HG02763 (cell line): ENCODE results near the gene TRIM56.
"Not testable (repeated sequence)": the region's sequence is repeated elsewhere in the genome, so short reads cannot be mapped to it uniquely, and the experiment has no call there.

Source experiments
- ATAC-seq: cut with Tn5 transposase; IDR thresholded peaks from one replicate; pipeline ENCODE4 v1.9.1; 2021; ENCODE audit warnings: mild to moderate bottlenecking, moderate library complexity; ENCODE audit not compliant: unreplicated experiment

Gene TRIM56

DNA sequence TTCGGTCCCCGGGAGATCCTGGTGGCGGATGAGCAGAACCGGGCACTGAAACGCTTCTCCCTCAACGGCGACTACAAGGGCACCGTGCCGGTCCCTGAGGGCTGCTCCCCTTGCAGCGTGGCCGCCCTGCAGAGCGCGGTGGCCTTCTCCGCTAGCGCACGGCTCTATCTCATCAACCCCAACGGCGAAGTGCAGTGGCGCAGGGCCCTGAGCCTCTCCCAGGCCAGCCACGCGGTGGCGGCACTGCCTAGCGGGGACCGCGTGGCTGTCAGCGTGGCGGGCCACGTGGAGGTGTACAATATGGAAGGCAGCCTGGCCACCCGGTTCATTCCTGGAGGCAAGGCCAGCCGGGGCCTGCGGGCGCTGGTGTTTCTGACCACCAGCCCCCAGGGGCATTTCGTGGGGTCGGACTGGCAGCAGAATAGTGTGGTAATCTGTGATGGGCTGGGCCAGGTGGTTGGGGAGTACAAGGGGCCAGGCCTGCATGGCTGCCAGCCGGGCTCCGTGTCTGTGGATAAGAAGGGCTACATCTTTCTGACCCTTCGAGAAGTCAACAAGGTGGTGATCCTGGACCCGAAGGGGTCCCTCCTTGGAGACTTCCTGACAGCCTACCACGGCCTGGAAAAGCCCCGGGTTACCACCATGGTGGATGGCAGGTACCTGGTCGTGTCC, 3.7 kb downstream of the TRIM56 start:
- ATAC-seq = no peak

DNA sequence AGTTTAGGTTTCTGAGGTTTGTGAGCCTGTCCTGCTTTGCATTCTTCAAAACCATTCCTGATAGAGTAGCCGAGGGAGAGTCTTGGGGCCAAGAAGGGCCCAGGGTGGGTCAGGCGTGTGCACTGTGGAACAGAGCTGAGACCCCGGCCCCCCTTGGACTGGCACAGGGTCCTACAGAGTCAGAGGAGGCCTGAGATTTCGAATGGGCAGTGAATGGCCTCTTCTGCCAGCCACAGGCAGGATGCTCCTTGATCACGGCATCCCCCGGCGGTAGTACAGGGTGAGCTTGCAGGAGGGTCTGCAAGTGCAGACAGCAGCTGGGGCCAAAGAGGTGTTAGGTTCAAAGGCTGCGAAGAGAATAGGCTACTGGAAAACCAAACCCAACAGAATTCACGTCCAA, 4.6 kb downstream of the TRIM56 start:
- no peak for ATAC-seq

DNA sequence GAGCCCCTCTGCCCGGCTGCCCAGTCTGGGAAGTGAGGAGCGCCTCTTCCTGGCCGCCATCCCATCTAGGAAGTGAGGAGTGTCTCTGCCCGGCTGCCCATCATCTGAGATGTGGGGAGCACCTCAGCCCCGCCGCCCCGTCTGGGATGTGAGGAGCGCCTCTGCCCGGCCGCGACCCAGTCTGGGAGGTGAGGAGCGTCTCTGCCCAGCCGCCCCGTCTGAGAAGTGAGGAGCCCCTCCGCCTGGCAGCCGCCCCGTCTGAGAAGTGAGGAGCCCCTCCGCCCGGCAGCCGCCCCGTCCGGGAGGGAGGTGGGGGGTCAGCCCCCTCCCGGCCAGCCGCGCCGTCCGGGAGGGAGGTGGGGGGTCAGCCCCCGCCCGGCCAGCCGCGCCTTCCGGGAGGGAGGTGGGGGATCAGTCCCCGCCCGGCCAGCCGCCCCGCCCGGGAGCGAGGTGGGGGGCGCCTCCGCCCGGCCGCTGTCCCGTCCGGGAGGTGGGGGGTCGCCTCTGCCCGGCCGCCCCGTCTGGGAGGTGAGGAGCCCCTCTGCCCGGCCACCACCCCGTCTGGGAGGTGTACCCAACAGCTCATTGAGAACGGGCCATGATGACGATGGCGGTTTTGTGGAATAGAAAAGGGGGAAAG, 7.1 kb downstream of the TRIM56 start:
- not testable (repeated sequence) for ATAC-seq

DNA sequence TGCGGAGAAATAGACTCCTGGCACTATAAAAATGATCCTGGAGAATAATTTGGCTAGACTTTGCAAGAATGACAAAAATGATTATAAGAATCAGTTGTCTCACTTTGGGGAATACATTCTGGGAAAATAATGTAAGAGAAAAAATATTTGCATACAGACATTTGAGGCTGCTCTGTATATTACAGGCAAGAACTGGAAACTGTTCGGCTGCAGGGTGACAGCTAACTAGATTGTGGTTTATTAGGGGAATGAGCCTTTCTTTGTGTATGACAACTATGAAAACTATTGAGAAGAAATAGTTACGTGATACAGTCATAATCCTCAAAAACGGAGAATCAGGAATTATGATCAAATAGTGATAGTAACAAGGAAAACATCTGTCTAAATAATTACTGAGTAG, 8.6 kb downstream of the TRIM56 start:
- no peak for ATAC-seq

DNA sequence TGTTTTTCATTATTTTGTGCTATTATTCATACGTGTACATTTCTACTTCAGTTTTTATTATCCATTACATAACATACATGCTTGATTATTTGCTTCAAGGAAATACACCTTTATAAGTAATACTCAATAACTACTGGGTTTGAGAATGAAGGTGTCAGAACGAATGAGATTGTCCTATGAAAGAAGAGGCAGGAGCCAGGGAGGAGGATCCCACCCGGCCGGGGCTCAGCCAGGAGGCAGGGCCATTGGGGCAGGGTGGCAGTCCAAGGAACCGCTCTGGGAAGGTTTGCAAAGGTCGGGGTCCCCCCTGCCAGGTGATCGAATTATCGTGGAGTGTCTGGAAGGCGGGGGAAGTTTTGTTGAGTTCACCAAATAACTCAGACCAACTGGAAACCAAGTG, 9.1 kb downstream of the TRIM56 start:
- ATAC-seq = no peak

DNA sequence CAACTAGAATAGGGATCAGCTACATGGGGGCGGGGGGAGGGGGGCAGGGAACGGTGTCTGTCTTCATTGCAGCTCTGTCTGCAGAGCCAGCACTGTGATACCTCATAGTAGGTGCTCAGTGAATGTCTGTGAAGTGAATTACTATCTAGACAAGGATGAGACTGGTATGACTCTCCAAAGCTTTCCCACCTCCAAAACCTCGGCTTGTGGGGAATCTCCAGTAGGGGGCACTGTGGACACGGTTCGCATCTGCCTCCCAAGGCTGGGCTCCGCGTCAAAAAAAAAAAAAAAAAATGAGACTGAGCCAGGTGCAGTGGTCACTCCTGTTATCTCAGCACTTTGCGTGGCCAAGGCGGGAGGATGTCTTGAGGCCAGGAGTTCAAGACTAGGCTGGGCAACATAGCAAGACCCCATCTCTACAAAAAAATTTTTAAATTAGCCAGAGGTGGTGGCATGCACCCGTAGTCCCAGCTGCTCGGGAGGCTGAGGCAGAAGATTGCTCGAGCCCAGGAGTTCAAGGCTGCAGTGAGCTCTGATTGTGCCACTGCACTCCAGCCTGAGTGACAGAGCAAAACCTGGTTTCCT, 9.6 kb downstream of the TRIM56 start:
- ATAC-seq = no peak

DNA sequence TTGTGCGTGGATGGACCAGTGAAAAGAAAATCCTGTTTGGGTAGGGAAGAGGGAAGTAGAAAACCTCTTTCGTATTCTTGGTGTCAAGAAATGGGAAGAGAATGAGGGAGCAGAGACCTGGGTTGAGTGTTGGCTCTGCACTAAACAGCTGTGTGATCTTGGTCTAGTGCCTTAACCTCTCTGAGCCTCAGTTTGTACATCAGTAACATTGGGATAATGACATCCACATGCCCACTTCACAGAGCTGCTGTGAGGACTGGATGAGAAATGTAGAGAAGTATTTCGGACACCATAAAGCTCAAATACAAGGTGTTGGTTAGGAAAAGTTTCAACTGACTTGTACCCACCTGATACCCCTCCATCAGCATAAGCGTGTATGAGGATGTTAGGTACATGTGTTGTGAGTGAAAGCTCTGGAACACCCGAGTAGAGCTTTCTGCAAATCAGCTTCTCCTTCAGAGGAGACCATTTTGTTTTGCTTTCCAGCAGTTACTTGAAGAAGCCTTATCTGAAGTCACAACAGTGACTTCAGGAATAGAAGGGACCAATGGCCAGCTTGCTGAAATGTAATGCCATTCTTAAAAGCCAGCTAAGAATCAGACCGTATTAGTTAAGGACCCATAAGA, 11.2 kb downstream of the TRIM56 start:
- no peak for ATAC-seq

DNA sequence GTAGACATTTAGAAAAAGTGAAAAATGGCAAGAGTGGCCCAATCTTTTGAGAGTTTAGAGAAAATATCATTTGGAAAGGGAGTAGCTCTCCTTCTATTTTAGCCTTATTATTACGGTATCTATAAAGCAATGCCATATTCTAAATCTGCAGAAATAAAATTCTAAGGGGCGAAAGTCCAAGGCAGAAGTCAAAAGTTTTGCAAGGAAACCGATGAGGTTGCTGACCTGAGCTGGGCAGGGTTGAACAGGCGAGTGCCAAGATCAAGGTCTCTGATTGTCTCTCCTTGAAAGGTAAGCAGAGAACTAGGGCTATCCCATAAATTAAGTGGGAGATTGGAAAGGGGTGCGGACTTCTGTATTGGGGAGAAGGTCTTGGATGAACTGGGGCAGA, 11.7 kb downstream of the TRIM56 start:
- ATAC-seq = no peak

DNA sequence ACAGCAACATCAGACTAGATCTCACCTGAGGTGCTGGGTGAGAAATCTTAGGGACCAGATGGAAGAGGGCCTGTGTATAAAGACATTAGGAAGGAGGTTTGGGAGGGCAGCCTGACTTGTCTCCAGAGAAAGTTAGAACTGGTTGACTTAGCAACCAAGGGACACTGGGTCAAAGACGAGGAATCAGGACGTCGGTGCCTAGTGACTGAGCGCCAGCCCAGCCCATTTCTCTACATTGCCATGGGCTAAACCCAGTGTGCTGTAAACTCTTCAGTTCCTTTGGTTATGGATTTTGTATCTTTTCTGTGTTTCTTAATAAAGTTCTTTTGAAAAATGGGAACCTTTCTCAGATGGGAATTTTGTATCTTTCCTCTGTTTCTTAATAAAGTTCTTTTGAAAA, 12.3 kb downstream of the TRIM56 start:
- ATAC-seq = no peak

DNA sequence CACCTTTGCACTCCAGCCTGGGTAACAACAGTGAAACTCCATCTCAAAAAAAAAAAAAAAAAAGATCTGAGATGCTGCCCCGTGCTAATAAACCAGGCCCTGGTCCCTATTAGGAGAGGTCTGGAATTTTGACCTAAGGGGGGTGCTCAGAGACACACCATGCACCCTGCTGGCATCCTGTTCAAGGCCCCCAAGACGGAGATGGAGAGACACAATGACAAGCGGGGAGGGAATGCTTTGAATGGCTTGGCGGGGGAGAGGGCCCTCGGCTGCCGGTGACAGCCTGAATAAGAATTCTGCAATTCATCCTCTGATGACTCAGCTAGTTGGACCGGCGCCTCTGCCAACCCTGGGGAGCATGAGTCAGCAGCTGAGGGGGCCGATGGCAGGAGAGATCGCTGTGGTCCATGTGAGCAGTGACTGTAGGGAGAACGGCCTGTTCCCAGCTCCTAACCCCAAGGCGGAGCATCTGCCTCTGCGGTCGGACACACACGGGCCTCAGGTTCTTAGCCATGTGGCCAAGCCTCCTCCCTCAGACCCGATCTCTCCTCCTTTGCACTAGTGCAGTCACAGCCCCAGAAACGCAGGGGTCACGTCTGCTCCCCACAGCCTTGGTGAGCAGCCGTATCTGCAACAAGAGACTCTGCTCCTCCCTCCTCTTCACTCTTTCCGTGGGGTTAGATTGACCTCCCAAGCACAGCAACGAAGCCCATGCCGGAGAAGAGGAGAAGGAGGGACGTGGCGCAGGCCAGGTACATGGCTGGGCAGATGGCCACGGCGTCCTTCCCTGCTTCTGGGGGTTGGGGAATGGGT, 14.9 kb downstream of the TRIM56 start:
- no peak for ATAC-seq

DNA sequence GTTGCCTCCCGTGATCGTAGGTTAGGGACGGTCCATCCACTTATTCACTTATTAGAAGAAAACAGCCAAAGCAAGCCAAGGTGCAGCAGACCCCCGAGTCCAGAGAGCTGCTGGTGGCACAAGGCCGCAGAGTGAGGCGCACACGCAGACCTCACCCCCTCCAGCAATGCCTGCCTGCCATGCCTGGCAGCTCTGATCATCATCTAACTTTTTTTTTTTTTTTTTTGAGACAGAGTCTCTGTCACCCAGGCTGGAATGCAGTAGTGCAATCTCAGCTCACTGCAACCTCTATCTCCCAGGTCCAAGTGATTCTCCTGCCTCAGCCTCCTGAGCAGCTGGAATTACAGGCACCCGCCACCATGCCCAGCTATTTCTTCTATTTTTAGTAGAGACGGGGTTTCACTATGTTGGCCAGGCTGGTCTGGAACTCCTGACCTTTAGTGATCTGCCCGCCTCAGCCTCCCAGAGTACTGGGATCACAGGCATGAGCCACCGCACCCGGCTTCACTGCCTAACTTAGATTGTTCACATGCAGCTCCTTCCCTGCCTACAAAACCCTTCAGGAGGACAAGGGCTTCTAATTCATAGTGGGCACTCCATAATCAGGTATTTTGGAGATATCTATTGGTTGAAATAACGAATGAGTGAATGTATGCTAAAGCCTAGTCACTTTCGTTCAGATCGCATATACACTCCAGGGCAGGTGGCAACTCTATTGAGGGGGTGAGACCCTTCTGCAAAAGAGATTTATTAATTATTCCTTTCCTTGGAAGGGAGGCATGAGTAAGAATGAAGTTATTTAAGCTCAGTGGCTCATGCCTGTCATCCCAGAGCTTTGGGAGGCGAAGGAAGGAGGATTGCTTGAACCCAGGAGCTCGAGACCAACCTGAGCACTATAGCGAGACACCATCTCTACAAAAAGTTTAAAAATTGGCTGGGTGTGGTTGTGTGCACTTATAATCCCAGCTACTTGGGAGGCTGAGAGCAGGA, 15.9 kb downstream of the TRIM56 start:
- no peak for ATAC-seq

DNA sequence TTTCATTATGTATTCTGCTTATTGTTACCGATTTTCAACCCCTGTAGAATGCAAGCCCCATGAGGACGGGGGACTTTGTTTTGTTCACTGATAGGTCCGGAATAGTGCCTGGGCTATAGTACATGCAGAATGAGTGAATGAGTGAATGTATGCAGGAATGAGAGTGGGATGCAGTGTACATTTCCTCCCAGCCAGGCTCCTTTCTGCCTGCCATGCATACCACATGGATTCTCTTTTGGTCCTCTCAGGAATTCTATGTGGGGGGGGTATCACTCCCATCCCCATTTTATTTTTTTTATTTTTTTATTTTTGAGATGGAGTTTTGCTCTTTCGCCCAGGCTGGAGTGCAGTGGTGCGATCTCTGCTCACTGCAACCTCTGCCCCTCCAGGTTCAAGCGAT, 16.7 kb downstream of the TRIM56 start:
- ATAC-seq = no peak

DNA sequence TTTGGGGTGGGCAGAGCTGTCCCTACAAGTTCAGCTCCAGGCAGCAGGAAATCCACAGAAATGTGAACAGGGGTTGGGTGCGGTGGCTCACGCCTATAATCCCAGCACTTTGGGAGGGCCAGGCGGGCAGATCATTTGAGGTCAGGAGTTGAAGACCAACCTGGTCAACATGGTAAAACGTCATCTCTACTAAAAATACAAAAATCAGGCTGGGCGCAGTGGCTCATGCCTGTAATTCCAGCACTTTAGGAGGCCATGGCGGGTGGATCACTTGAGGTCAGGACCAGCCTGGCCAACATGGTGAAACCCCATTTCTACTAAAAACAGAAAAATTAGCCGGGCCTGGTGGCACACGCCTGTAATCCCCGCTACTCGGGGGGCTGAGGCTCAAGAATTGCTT, 18.4 kb downstream of the TRIM56 start:
- ATAC-seq = not testable (repeated sequence)

DNA sequence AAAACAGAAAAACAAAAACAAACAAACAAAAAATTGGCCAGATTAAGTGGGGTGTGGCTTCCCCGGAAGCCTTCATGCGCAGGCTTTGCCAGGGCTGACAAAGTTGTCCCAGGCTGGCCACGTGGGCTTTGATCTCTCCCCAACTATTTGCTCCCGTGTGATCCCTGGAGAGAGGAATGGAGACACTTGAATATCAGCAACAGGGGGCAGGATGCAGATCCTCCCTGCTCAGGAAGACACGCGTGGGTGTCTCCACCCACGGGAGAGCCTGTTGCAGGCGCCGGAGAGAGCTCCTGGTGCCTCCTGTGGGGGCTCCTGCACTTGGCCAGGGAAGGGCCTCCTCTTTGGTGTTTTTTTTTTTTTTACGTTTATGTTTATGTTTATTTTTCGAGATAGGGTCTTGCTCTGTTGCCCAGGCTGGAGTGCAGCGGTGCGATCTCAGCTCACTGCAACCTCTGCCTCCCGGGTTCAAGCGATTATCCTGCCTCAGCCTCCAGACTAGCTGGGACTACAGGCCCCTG, 19.0 kb downstream of the TRIM56 start:
- no peak for ATAC-seq

DNA sequence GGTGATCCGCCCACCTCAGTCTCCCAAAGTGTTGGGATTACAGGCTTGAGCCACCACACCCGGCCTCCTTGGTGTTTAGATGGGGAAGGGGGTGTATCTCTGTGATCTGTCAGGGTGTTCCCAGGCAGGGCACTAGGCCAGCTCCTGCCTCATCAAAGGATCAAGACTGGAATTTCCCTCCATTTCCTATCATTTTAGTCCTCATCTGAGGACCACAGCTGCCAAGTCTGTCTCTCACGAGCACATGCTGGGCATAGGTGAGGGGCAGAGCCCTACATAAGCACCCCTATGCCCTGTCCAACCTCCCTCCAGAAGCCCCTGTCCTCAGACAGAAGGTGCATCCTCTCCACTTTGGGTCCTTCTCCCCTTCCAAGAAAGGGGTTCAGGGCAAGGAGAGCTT, 19.5 kb downstream of the TRIM56 start:
- ATAC-seq = no peak

DNA sequence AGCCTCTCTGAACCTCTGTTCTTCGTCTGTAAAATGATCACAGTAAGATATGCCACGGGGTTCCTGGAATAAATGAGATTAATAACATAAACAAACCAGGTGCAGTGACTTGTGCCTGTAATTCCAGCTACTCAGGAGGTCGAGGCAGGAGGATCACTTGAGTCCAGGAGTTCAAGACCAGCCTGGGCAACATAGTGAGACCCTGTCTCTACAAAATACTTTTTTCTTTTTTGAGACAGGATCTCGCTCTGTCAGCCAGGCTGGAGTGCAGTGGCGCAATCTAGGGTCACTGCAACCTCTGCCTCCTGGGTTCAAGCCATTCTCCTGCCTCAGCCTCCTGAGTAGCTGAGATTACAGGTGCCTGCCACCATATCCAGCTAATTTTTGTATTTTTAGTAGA, 20.0 kb downstream of the TRIM56 start:
- ATAC-seq = not testable (repeated sequence)

DNA sequence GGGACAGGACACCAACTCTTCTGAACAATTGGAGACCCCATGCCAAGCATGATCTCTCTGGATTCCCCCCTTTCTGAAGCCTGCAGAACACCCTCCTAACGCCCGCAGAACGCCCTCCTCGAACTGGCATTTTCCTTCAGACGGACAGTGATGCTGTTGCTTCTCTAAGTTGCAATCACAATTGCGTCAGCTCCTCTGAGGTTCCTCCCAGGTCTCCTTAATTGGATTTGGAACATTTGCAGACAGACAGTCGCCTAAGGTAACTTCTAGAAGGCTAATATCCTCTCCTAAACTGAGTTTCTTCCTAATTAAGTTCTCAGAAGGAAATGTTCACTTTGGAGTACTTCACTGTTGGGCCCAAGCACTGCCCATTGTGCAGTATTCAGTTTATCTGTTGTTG, 21.1 kb downstream of the TRIM56 start:
- no peak for ATAC-seq

DNA sequence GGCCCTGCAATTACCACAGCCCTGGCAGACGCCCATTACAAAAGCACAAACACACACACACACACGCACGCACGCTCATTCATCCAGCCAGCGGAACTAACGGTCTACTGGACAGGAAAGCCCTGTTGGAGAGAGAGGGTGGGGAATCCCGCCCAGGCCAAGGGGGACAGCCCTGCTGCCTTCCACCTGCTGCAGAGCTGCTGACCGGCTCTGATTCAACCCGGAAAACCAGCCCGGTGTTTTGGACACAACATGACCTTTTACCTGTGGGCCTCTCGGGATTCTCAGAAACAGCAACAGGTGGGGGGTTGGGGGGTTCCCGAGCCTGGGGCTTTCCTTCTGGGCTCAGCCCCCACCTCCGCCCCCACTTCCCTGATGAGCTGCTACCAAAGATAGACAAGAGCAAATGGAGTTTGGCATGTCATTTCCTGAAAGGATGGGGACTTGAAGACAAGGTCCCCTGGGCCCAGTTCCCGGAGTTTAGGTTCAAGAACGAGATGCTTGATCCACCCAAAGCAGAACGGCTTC, 23.1 kb downstream of the TRIM56 start:
- ATAC-seq = no peak

DNA sequence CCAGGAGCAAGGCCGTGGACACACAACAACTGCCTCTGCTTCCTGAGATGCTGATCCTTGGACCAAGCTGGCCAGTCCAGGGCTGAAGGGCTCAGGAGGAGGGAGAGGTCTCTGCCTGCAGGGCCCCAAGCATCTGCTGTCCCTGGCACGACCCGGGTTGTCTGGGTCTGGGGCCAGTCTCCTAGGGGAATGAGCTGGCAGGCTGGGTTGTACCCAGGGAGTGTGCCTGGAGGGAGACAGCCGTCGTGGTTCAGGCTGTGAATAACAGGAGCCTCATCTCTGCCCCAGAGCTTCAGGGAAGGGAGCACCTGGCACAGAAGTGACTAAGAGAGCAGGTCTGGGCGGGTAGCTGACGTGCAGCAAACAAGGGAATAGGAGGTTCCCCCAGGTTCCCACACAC, 23.7 kb downstream of the TRIM56 start:
- no peak for ATAC-seq

DNA sequence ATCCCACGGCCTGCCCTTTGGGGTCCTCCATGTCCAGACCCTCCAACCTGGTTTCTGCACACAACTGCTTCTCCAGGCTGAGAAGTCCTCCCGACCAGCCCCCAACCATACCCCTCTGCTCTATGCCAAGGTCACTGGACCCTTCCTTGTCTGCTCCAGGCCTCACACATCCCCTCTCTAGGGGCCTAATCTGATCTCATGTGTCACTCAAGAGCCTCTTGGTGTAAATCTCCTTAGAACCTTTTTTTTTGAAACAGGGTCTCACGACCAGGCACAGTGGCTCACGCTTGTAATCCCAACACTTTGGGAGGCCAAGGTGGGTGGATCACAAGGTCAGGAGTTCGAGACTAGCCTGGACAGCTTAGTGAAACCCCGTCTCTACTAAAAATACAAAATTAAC, 24.1 kb downstream of the TRIM56 start:
- no peak for ATAC-seq
